Duodenal mucosa (tissue), 2 donors: ENCODE data around the gene NR1H3.

Experiments
- H3K27ac ChIP-seq: one replicate; pipeline ENCODE4 v1.7.0; 2013; ENCODE audit warnings: low read depth, low read length
- H3K27me3 ChIP-seq, 2 donors: one replicate each; pipeline ENCODE4 v1.7.0; 2013; ENCODE audit warnings: low read length in 2 of 2, control low read depth in 1 of 2; ENCODE audit not compliant: insufficient read depth in 2 of 2, control insufficient read depth in 1 of 2
- H3K36me3 ChIP-seq, 2 donors: one replicate each; pipeline ENCODE4 v1.7.0; 2013; ENCODE audit warnings: low read length in 2 of 2, control low read depth in 1 of 2; ENCODE audit not compliant: insufficient read depth in 2 of 2, control insufficient read depth in 1 of 2
- H3K4me1 ChIP-seq, 2 donors: one replicate each; pipeline ENCODE4 v1.7.0; 2013; ENCODE audit warnings: low read length in 2 of 2, control low read depth in 1 of 2; ENCODE audit not compliant: insufficient read depth in 2 of 2, control insufficient read depth in 1 of 2
- H3K4me3 ChIP-seq, 2 donors: one replicate each; pipeline ENCODE4 v1.7.0; 2013; ENCODE audit warnings: low read length in 2 of 2, low read depth in 1 of 2
- H3K9ac ChIP-seq, 2 donors: one replicate each; pipeline ENCODE4 v1.7.0; 2013; ENCODE audit warnings: low read length in 2 of 2, low read depth in 1 of 2
- H3K9me3 ChIP-seq, 2 donors: one replicate each; pipeline ENCODE4 v1.7.0; 2013; ENCODE audit warnings: low read length in 2 of 2, control low read depth in 1 of 2; ENCODE audit not compliant: control insufficient read depth in 1 of 2

Gene NR1H3

GRCh38 chr11:47254386-47254785, 3.4 kb upstream of the NR1H3 start:
- Histone ChIP-seq H3K4me1 (peaks cover 46 to 57% of the 10 kb centered on the region in 2 donors), H3K4me3 (peak overlapping the region; percentile 47 to 68), H3K9ac (peak overlapping the region; percentile 46 to 66), H3K9me3 (no peaks in the 10 kb centered on the region), H3K36me3 (no peaks in the 10 kb centered on the region), H3K27me3 (no peaks in the 10 kb centered on the region), H3K27ac (peak overlapping the region; percentile 51)

- peaks cover 0 to 6% of the 10 kb centered on the region in 2 donors for H3K36me3 ChIP-seq
- no peaks in the 10 kb centered on the region for H3K9me3 ChIP-seq
- H3K27me3 ChIP-seq: no peaks in the 10 kb centered on the region
- no peak overlapping the region for H3K9ac ChIP-seq
- H3K27ac ChIP-seq: no peak overlapping the region
- H3K4me1 ChIP-seq: peaks cover 49 to 51% of the 10 kb centered on the region in 2 donors
- H3K4me3 ChIP-seq: no peak overlapping the region
Measured at GRCh38 chr11:47256374-47256773, 1.4 kb upstream of the NR1H3 start.

GRCh38 chr11:47257177-47257516, 649 bp upstream of the NR1H3 start:
- Histone ChIP-seq H3K9ac (peak overlapping the region; percentile 31 to 74), H3K27ac (no peak overlapping the region), H3K4me3 (peak overlapping the region; percentile 66 to 77), H3K9me3 (no peaks in the 10 kb centered on the region), H3K27me3 (no peaks in the 10 kb centered on the region), H3K4me1 (peaks cover 49 to 51% of the 10 kb centered on the region in 2 donors), H3K36me3 (peaks cover 0 to 10% of the 10 kb centered on the region in 2 donors)

- Histone ChIP-seq H3K36me3 (peaks cover 0 to 14% of the 10 kb centered on the region in 2 donors), H3K9ac (peak overlapping the region; percentile 31 to 74), H3K27me3 (no peaks in the 10 kb centered on the region), H3K4me1 (peaks cover 44 to 45% of the 10 kb centered on the region in 2 donors), H3K4me3 (peak overlapping the region; percentile 66 to 77), H3K9me3 (no peaks in the 10 kb centered on the region), H3K27ac (peak overlapping the region; percentile 24)
Measured at GRCh38 chr11:47258317-47258902, 614 bp downstream of the NR1H3 start.

GRCh38 chr11:47259232-47259977, 1.6 kb downstream of the NR1H3 start:
- H3K27me3 ChIP-seq: no peaks in the 10 kb centered on the region
- H3K4me1 ChIP-seq: peaks cover 34 to 36% of the 10 kb centered on the region in 2 donors
- H3K9ac ChIP-seq: peak overlapping the region in 1 of 2 donors; percentile 8
- H3K27ac ChIP-seq: no peak overlapping the region
- H3K9me3 ChIP-seq: no peaks in the 10 kb centered on the region
- peaks cover 0 to 18% of the 10 kb centered on the region in 2 donors for H3K36me3 ChIP-seq
- H3K4me3 ChIP-seq: peak overlapping the region; percentile 13 to 66

- peaks cover 0 to 18% of the 10 kb centered on the region in 2 donors for H3K36me3 ChIP-seq
- no peaks in the 10 kb centered on the region for H3K9me3 ChIP-seq
- H3K27me3 ChIP-seq: no peaks in the 10 kb centered on the region
- H3K9ac ChIP-seq: no peak overlapping the region
- H3K4me1 ChIP-seq: peaks cover 25 to 36% of the 10 kb centered on the region in 2 donors
- H3K4me3 ChIP-seq: no peak overlapping the region
- H3K27ac ChIP-seq: no peak overlapping the region
Measured at GRCh38 chr11:47260366-47260765, 2.6 kb downstream of the NR1H3 start.

- H3K4me3 ChIP-seq: no peak overlapping the region
- H3K9me3 ChIP-seq: no peaks in the 10 kb centered on the region
- no peak overlapping the region for H3K27ac ChIP-seq
- peaks cover 0 to 23% of the 10 kb centered on the region in 2 donors for H3K36me3 ChIP-seq
- peaks cover 24 to 36% of the 10 kb centered on the region in 2 donors for H3K4me1 ChIP-seq
- H3K27me3 ChIP-seq: no peaks in the 10 kb centered on the region
- no peak overlapping the region for H3K9ac ChIP-seq
Measured at GRCh38 chr11:47261291-47261800, 3.5 kb downstream of the NR1H3 start.

- Histone ChIP-seq H3K9me3 (no peaks in the 10 kb centered on the region), H3K4me3 (no peak overlapping the region), H3K9ac (no peak overlapping the region), H3K27ac (no peak overlapping the region), H3K36me3 (peaks cover 0 to 23% of the 10 kb centered on the region in 2 donors), H3K27me3 (no peaks in the 10 kb centered on the region), H3K4me1 (peaks cover 18 to 34% of the 10 kb centered on the region in 2 donors)
Measured at GRCh38 chr11:47264119-47264518, 6.3 kb downstream of the NR1H3 start.

- Histone ChIP-seq H3K27ac (no peak overlapping the region), H3K9ac (no peak overlapping the region), H3K4me3 (no peak overlapping the region), H3K4me1 (peaks cover 16 to 31% of the 10 kb centered on the region in 2 donors), H3K9me3 (no peaks in the 10 kb centered on the region), H3K36me3 (peaks cover 0 to 23% of the 10 kb centered on the region in 2 donors), H3K27me3 (no peaks in the 10 kb centered on the region)
Measured at GRCh38 chr11:47264521-47264920, 6.7 kb downstream of the NR1H3 start.

GRCh38 chr11:47267876-47268275, 10.1 kb downstream of the NR1H3 start:
- Histone ChIP-seq H3K9ac (no peak overlapping the region), H3K4me1 (peaks cover 40 to 49% of the 10 kb centered on the region in 2 donors), H3K4me3 (no peak overlapping the region), H3K36me3 (peaks cover 0 to 13% of the 10 kb centered on the region in 2 donors), H3K9me3 (no peaks in the 10 kb centered on the region), H3K27me3 (no peaks in the 10 kb centered on the region), H3K27ac (no peak overlapping the region)
